ENCODE data around the gene DLGAP1. TPM values are rescaled to one million over a fixed set of nuclear protein-coding genes. Genes with fewer than 3 reads are reported as not detected.

The DLGAP1 gene
- total and polyA plus RNA-seq, 2 of the 4 experiments (the other 2 are of a cell fraction), result under 0.01 to 0.09 TPM

DNA sequence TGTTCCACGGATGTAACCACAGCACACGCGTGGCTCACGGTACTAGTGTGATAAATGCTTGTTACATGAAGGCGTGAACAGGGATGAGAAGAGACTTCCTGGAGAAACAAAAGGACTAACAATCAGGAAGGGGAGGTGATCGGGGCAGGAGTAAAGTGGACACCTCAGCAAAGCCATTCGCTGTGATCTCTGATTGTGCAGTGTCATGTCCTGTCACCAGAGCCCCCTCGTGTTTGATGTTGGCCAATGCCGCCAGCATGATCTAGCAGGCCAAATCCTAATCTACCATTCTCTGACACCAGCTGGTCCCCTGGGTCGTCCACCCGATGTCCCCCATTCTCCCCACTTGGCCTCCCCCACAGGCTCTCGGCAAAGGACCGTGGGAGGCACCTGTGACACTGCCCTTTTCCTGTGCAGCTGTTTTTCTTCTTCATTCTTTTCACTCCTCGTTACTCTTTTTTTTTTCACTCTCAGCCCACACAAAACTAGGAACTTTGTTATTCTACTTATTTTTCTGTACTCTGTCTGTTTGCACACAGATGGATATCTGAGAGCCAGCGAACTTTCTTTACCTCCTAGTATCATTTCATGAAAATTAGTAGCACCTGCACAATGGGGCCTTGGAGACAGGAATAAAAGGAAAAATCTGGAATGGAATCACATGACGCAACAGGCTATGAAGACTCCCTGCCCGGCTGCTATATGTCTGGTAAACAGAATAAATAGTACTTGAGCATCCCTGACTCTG is 858.3 kb downstream of the DLGAP1 start (continued):
- TF ChIP-seq RCOR1 (IDR thresholded peaks at IDR 0.05; ENCODE audit: insufficient replicate concordance, low read length) (no peak), SMC3 (IDR thresholded peaks at IDR 0.05; ENCODE audit: low read depth, low read length) (peak; percentile 13; the same call in 1 of the 2 replicates)

DNA sequence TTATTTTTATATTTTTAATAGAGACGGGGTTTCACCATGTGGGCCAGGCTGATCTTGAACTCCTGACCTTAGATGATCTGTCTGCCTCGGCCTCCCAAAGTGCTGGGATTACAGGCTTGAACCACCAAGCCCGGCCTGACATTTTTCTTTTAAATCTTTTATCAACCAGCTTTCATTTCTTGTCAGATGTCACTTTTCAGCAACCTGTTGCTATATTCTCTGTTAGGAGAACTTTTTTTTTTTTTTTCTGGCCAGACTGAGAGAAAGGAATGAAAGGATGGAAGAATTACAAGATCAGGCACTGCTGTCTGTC is 858.8 kb downstream of the DLGAP1 start:
- Histone ChIP-seq H3K4me3 (ENCODE audit: insufficient read depth, low read depth, low read length) (no peak overlapping the region; the same call in 1 of the 2 replicates), H2BK120ac (ENCODE audit: low read depth, low read length) (peak overlapping the region; percentile 97), H2BK5ac (ENCODE audit: low read depth, low read length, poor library complexity, severe bottlenecking) (peak overlapping the region; percentile 98), H3K4me2 (ENCODE audit: low read depth, low read length) (peak overlapping the region; percentile 92), H4K20me1 (ENCODE audit: insufficient read depth, low read length) (no peaks in the 10 kb centered on the region), H3K9me1 (ENCODE audit: insufficient read depth, low read length) (peaks cover 17% of the 10 kb centered on the region), H3K27ac (ENCODE audit: insufficient read depth, low read length) (peak overlapping the region; percentile 84), H2BK15ac (ENCODE audit: low read depth, low read length) (peak overlapping the region; percentile 82; the same call in 2 of the 3 replicates), H3K18ac (ENCODE audit: low read depth, low read length) (peak overlapping the region; percentile 99), H2AFZ (replicated peaks; ENCODE audit: low read length, poor library complexity) (peak overlapping the region; percentile 64), H3K9ac (ENCODE audit: low read depth, low read length) (peak overlapping the region; percentile 97), H2AK5ac (ENCODE audit: low read depth, low read length) (peak overlapping the region; percentile 99), H2BK20ac (ENCODE audit: low read depth, low read length) (peak overlapping the region; percentile 96), H3K4me1 (ENCODE audit: control insufficient read depth, insufficient read depth, low read length) (peaks cover 29% of the 10 kb centered on the region), H4K8ac (ENCODE audit: low read depth in 2 of 2, low read length in 2 of 2) (peak overlapping the region; percentile 86 to 94), H3K14ac (replicated peaks; ENCODE audit: low read depth, low read length) (peak overlapping the region; percentile 98), H3K27me3 (ENCODE audit: control insufficient read depth, insufficient read depth, low read length) (no peaks in the 10 kb centered on the region), H3K4ac (ENCODE audit: low read depth, low read length) (peak overlapping the region; percentile 97), H4K91ac (ENCODE audit: insufficient read depth, low read depth, low read length) (peak overlapping the region; percentile 98), H3K9me3 (ENCODE audit: control insufficient read depth, insufficient read depth, low read length) (no peaks in the 10 kb centered on the region), H4K5ac (ENCODE audit: low read depth, low read length) (peak overlapping the region; percentile 86), H3K56ac (ENCODE audit: extremely low read depth, insufficient read depth, low read length) (peak overlapping the region; percentile 63), H3K36me3 (ENCODE audit: control insufficient read depth, insufficient read depth, low read length) (peaks cover 6% of the 10 kb centered on the region; the same call in 1 of the 2 replicates), H2AK9ac (replicated peaks; ENCODE audit: low read depth, low read length, poor library complexity) (peak overlapping the region; percentile 92), H3K79me1 (ENCODE audit: low read depth in 1 of 2, low read length in 2 of 2) (peaks cover 8 to 69% of the 10 kb centered on the region in 2 experiments), H3K23ac (ENCODE audit: low read depth, low read length) (peak overlapping the region; percentile 99)
- CTCF ChIA-PET, result interaction anchor here (0.6 to 3.8 kb wide), 4 partner anchors 28 to 148 kb away, joined by 3 to 33 read pairs (median 5); no protein-coding TSS in a partner anchor
- no peak for DNase-seq
- in situ Hi-C loops (cut with MboI; ENCODE audit: low sequenced_read_pairs), result loop anchor here (5.0 to 10.0 kb wide), 3 partner anchors 69 to 314 kb away; partner anchors contain the start of gene TGIF1
- POLR2A ChIA-PET (ENCODE audit: unreplicated experiment), result interaction anchor here (0.6 to 3.2 kb wide), 5 partner anchors 7 to 309 kb away, joined by 3 to 26 read pairs (median 3); no protein-coding TSS in a partner anchor
- ATAC-seq (ENCODE audit: low read depth), result no peak
- intact Hi-C loops (cut with micrococcal nuclease), result loop anchor here (5.0 kb wide), 1 partner anchor 401 kb away; no protein-coding TSS in a partner anchor
- dilution Hi-C loops (cut with HindIII; ENCODE audit: low sequenced_read_pairs, unreplicated experiment), result no loop called here
- BruUV-seq (replicated peaks), result no TSS peak
- TF ChIP-seq POLR2A (IDR thresholded peaks at IDR 0.05; ENCODE audit: low read depth, low read length) (no peak; the same call in 1 of the 2 replicates), CTCF (conservative IDR thresholded peaks at IDR 0.05; ENCODE audit: low read depth, low read length) (no peak), RCOR1 (IDR thresholded peaks at IDR 0.05; ENCODE audit: insufficient replicate concordance, low read length) (no peak)
- TF ChIP-seq, protein P1, sequence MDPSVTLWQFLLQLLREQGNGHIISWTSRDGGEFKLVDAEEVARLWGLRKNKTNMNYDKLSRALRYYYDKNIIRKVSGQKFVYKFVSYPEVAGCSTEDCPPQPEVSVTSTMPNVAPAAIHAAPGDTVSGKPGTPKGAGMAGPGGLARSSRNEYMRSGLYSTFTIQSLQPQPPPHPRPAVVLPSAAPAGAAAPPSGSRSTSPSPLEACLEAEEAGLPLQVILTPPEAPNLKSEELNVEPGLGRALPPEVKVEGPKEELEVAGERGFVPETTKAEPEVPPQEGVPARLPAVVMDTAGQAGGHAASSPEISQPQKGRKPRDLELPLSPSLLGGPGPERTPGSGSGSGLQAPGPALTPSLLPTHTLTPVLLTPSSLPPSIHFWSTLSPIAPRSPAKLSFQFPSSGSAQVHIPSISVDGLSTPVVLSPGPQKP (IDR thresholded peaks at IDR 0.05; ENCODE audit: borderline replicate concordance, low read depth, low read length), result no peak
- TF ChIP-seq, protein P2, sequence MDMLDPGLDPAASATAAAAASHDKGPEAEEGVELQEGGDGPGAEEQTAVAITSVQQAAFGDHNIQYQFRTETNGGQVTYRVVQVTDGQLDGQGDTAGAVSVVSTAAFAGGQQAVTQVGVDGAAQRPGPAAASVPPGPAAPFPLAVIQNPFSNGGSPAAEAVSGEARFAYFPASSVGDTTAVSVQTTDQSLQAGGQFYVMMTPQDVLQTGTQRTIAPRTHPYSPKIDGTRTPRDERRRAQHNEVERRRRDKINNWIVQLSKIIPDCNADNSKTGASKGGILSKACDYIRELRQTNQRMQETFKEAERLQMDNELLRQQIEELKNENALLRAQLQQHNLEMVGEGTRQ (IDR thresholded peaks at IDR 0.05; ENCODE audit: low read depth, low read length), result no peak
- WGBS, 2 experiments (ENCODE audit: extremely low coverage in 2 of 2, insufficient read length in 1 of 2), result no CpG with 5 or more reads among the region's 3 CpGs
